HTERT RPE-1 (cell line): ENCODE results near the gene GSTO1.
"Not testable (repeated sequence)": the region's sequence is repeated elsewhere in the genome, so short reads cannot be mapped to it uniquely, and the experiment has no call there.

ENCODE experiments used
- in situ Hi-C: fragments of 300-500 bp; cut with MboI; formaldehyde crosslinking; loops from 4 replicates; pipeline ENCODE4 v1.14.3; 2020; ENCODE audit warnings: low sequenced_read_pairs

GSTO1 gene

DNA sequence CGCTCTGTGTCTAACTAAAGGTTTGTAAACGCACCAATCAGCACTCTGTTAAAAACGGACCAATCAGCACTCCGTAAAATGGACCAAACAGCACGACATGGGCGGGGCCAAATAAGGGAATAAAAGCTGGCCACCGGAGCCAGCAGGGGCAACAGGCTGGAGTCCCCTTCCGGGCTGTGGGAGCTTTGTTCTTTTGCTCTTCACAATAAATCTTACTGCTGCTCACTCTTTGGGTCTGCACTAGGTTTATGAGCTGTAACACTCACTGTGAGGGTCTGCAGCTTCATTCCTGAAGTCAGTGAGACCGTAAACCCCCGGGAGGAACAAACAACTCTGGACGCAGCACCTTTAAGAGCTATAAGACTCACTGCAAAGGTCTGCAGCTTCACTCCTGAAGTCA, 5.8 kb upstream of the GSTO1 start:
- in situ Hi-C loops = not testable (repeated sequence)

- in situ Hi-C loops = no loop called here
These were observed 4.3 kb upstream of the GSTO1 start for GRCh38 chr10:104250371-104250770.

- in situ Hi-C loops = no loop called here
These were observed 3.2 kb upstream of the GSTO1 start for GRCh38 chr10:104251443-104251842.

DNA sequence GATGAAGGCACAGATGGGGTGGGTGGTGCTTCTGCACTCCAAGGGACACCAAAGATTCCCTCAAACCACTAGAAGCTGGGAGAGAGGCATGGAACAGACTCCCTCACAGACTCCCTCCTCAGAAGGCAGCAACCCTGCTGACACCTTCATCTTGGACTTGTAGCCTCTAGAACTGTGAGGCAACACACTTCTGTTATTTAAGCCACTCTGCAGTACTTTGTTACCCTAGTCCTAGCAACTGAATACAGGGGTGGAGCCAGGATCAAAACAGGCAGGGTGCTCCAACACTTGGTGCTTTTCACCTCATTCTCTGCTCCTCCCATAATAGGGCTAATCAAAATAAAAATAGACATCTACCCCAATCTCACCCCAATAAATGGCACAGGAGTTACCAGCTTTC, 2.3 kb upstream of the GSTO1 start:
- in situ Hi-C loops = no loop called here

GRCh38 chr10:104253106-104253505, 1.6 kb upstream of the GSTO1 start:
- in situ Hi-C loops = no loop called here

- in situ Hi-C loops = no loop called here
These were observed 884 bp upstream of the GSTO1 start for GRCh38 chr10:104253606-104254410.

GRCh38 chr10:104255311-104255981, 754 bp downstream of the GSTO1 start:
- in situ Hi-C loops = no loop called here

- in situ Hi-C loops = no loop called here
These were observed 1.8 kb downstream of the GSTO1 start for GRCh38 chr10:104256335-104256961.

DNA sequence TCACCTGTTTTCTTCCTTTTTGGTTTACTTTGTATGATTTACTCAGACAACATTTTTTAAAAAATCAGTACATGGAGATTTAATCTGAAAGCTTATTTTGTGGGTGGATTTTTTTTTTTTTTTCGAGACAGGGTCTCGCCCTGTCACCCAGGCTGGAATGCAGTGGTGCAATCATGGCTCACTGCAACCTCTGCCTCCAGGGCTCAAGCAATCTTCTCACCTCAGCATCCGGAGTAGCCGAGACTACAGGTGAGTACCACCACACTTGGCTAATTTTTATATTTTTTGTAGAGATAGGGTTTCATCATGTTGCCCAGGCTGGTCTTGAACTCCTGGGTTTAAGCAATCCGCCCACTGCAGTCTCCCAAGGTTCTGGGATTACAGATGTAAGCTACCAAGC, 2.5 kb downstream of the GSTO1 start:
- in situ Hi-C loops = no loop called here

- in situ Hi-C loops = no loop called here
These were observed 3.5 kb downstream of the GSTO1 start for GRCh38 chr10:104258209-104258608.

GRCh38 chr10:104259456-104259855, 4.8 kb downstream of the GSTO1 start:
- in situ Hi-C loops = no loop called here

DNA sequence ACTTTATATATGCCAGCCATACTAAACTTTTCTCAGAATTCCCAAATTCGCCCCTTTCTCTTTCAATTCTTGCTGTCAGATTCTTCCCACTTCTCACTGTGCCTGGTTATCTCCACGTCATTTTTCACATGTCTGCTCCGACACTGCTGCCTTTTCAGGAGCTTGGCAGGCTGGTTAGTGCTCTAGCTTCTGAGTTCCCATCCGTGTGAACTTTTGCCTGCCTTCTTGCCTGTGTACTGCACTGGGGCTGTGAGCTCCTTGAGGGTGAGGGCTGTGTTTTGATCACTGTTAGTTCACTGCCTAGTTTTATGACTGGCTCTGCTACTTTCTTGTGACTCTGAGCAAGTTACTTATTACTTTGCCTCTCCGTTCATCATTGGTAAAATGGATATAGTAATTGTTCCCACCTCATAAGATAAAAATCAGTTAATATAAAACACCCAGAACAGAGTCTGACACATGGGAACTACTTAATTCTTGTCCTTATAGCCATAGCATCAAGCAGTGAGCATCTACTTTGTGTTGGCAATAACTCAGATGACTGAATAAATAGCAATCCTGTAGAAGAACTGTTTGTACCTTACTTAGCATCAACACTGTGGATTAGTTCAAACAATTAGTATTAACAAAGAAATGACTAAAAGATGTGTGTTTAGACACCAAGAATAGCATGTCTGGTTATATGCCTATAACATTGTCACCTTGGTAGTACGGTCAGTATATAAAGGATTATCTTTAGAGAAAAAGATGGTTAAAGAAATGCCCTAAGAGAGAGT, 5.5 kb downstream of the GSTO1 start:
- in situ Hi-C loops = no loop called here

GRCh38 chr10:104260775-104261115, 6.1 kb downstream of the GSTO1 start:
- in situ Hi-C loops = no loop called here

DNA sequence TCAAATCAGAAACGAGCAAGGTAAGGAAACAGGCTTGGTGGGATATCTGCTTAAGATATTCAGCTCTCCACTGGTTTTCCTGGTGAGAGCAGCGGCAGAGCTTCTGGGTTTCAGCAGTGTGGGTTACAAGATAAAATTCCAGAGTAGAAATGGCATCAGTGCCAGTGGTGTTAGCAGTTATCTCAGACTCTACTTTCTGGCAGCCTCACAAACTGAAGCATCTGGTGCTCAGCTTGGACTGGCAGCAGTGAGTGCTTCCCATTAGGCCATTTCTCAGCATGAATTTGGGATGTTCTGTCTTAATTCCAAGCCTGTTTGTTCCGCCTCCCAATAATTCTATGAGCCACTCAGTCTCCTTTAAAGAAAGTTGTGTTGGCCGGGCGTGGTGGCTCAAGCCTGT, 7.4 kb downstream of the GSTO1 start:
- in situ Hi-C loops = no loop called here

- in situ Hi-C loops = no loop called here
These were observed 10.1 kb downstream of the GSTO1 start for GRCh38 chr10:104264783-104265182.

GRCh38 chr10:104267721-104268404, 13.2 kb downstream of the GSTO1 start:
- in situ Hi-C loops = no loop called here

GRCh38 chr10:104268405-104268712, 13.7 kb downstream of the GSTO1 start:
- in situ Hi-C loops = no loop called here

GRCh38 chr10:104268713-104269645, 14.3 kb downstream of the GSTO1 start, which contains the start of gene GSTO2:
GSTO2 (plus strand) TSS chr10:104269184; CDS start chr10:104274916, 5,732 bp downstream.
- in situ Hi-C loops = no loop called here

DNA sequence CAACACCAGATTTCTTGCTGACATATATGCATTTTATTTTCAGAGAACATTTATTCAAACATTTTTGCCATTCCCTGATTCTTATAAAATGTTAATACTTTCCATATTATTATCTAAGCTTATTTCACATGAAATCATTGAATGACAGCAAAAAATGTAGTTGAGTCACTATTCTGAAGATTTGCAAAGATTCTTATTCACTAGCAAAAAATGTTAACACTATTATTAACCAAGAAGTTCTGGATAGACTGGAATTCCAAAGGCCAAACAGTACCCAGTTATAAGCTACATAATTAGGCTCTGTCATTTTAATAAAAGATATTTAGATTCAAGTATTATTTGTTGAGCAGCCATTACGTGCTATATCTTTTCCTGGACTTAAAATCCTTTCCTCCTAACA, 18.6 kb downstream of the GSTO1 start:
- in situ Hi-C loops = no loop called here
